Spleen (tissue), 11 donors: Measurements from ENCODE around the gene LY6G6D. TPM values are rescaled to one million over a fixed set of nuclear protein-coding genes. Genes with fewer than 3 reads are reported as not detected.
A peak's percentile ranks its signal among the peaks of the same experiment; 100 is the strongest.

ENCODE experiments used
- DNase-seq: peaks from one replicate; pipeline ENCODE4 v3.0.0-alpha.2; 2020
- H3K27ac ChIP-seq, 8 donors: fragments of 200-600 bp; sonication (generic) in 7 of 8; 1 replicate in 4 of 8; 2 replicates in 4 of 8; pipeline versions ENCODE4 v1.5.0 to v1.8.0; 2016 to 2021; ENCODE audit warnings: inconsistent platforms in 4 of 8, mild to moderate bottlenecking in 4 of 8, moderate library complexity in 1 of 8
- H3K27me3 ChIP-seq, 7 donors: fragments of 200-600 bp; sonication (generic) in 6 of 7; replicated peaks in 1 of 7; 1 replicate in 4 of 7; 2 replicates in 3 of 7; pipeline versions ENCODE4 v1.5.0 to v1.8.0; 2016 to 2021; ENCODE audit warnings: inconsistent platforms in 3 of 7, mild to moderate bottlenecking in 1 of 7
- H3K36me3 ChIP-seq, 6 donors: fragments of 200-600 bp; sonication (generic) in 5 of 6; 1 replicate in 4 of 6; 2 replicates in 2 of 6; pipeline versions ENCODE4 v1.5.0 to v1.8.0; 2016 to 2021; ENCODE audit warnings: inconsistent platforms in 2 of 6
- H3K4me1 ChIP-seq, 6 donors: fragments of 200-600 bp; sonication (generic) in 5 of 6; 1 replicate in 3 of 6; 2 replicates in 3 of 6; pipeline versions ENCODE4 v1.5.0 to v1.8.0; 2016 to 2021; ENCODE audit warnings: inconsistent platforms in 3 of 6
- H3K4me3 ChIP-seq, 8 donors: fragments of 200-600 bp; sonication (generic) in 7 of 8; 1 replicate in 4 of 8; 2 replicates in 4 of 8; pipeline versions ENCODE4 v1.5.0 to v1.8.0; 2016 to 2021; ENCODE audit warnings: inconsistent platforms in 4 of 8, mild to moderate bottlenecking in 4 of 8, moderate library complexity in 2 of 8
- H3K9me3 ChIP-seq, 8 donors: fragments of 200-600 bp; sonication (generic) in 7 of 8; 1 replicate in 4 of 8; 2 replicates in 4 of 8; pipeline versions ENCODE4 v1.5.0 to v1.8.0; 2016 to 2021; ENCODE audit warnings: inconsistent platforms in 4 of 8
- POLR2A ChIP-seq, 3 donors: fragments of 450-650 bp; IDR thresholded peaks; one replicate each; pipeline ENCODE4 v1.5.1; 2017; ENCODE audit warnings: antibody characterized with exemption in 3 of 3, mild to moderate bottlenecking in 1 of 3
- POLR2AphosphoS5 ChIP-seq, 3 donors: sonication (generic); formaldehyde crosslinking; IDR thresholded peaks; one replicate each; pipeline ENCODE4 v1.5.1; 2017; ENCODE audit warnings: antibody characterized with exemption in 3 of 3
- WGBS, 5 donors: extraction: QIAGEN DNeasy Blood & Tissue Kit in 3 of 5; methylation state at CpG; one replicate each; pipeline versions ENCODE4 v1.1.5 to v1.1.7; 2013 to 2018; 5-methylcytosine and 5-hydroxymethylcytosine counted together
- intact Hi-C: fragments of 100-400 bp; cut with DNase I; formaldehyde crosslinking; loops from one replicate; pipeline ENCODE4 v1.15.0; 2023; ENCODE audit warnings: low total_unique reads
- polyA plus RNA-seq, 3 donors: library from polyadenylated mRNA; stranded (reverse); fragments of 200-250 nt; gene quantifications; one replicate each; pipeline ENCODE4 v1.2.1, GENCODE V29; 2013
- total RNA-seq, 7 donors: library from RNA; depleted of rRNA in 3 of 7; stranded (reverse); fragments of >200 nt in 3 of 7; fragmentation: NEBNext Ultra II Directional in 4 of 7; extraction: Animal tissue kit (Norgen Biotek cat#: 25700) in 4 of 7; gene quantifications; one replicate each; pipeline versions ENCODE4 v1.1.0 to v1.2.1, GENCODE V29; 2016 to 2021
- TF ChIP-seq, protein P1 (sequence below), 11 experiments: fragments of 200-600 bp in 7 of 11; fragments of 450-650 bp in 4 of 11; sonication (generic) in 4 of 11; IDR thresholded peaks in 8 of 11; conservative IDR thresholded peaks in 3 of 11; 1 replicate in 7 of 11; 2 replicates in 4 of 11; pipeline versions ENCODE4 v1.4.0 to v1.8.0; 2016 to 2021; ENCODE audit warnings: antibody characterized with exemption in 11 of 11, inconsistent platforms in 4 of 11, mild to moderate bottlenecking in 1 of 11
- donor health status: healthy with polysubstance abuse.
- donor health status: DM: no; HTN: no; CAD: no; lungs with moderate emphysema.
- donor health status: DM: no; HTN: no; CAD: no.
- donor health status: Bipolar disorder and iron deficiency.
- donor health status: healthy.
- donor health status: DM: no; HTN: no; CAD: no.
- donor health status: DM: yes; HTN: yes; CAD: no.

Gene LY6G6D
- total and polyA plus RNA-seq, 10 donors, result not detected

- Histone ChIP-seq H3K36me3 (peaks cover 0 to 18% (median 0%) of the 10 kb centered on the region in 6 donors), H3K4me3 (no peak within 1 kb of the TSS), H3K27ac (no peak within 1 kb of the TSS), H3K4me1 (peaks cover 5 to 25% (median 14%) of the 10 kb centered on the region in 6 donors), H3K9me3 (no peaks in the 10 kb centered on the region), H3K27me3 (no peaks in the 10 kb centered on the region)
- intact Hi-C loops, result no loop called here
- peak; percentile 61 for DNase-seq
- TF ChIP-seq, protein P1, sequence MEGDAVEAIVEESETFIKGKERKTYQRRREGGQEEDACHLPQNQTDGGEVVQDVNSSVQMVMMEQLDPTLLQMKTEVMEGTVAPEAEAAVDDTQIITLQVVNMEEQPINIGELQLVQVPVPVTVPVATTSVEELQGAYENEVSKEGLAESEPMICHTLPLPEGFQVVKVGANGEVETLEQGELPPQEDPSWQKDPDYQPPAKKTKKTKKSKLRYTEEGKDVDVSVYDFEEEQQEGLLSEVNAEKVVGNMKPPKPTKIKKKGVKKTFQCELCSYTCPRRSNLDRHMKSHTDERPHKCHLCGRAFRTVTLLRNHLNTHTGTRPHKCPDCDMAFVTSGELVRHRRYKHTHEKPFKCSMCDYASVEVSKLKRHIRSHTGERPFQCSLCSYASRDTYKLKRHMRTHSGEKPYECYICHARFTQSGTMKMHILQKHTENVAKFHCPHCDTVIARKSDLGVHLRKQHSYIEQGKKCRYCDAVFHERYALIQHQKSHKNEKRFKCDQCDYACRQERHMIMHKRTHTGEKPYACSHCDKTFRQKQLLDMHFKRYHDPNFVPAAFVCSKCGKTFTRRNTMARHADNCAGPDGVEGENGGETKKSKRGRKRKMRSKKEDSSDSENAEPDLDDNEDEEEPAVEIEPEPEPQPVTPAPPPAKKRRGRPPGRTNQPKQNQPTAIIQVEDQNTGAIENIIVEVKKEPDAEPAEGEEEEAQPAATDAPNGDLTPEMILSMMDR (IDR thresholded peaks at IDR 0.05 in 8 of 11, conservative IDR thresholded peaks at IDR 0.05 in 3 of 11), result no peak
- TF ChIP-seq POLR2A (IDR thresholded peaks at IDR 0.05) (no peak), POLR2AphosphoS5 (IDR thresholded peaks at IDR 0.05) (no peak)
- WGBS, 5 donors, result 77 to 94% (median 85%) methylated on average over 3 to 4 of the region's 4 CpGs
Measured at GRCh38 chr6:31721351-31722020, 6.3 kb downstream of the LY6G6D start, which contains the start of gene LY6G6C. Gene LY6G6C, minus strand, starts transcription at chr6:31721746. Its CDS starts 67 bp downstream, at chr6:31721679.

DNA sequence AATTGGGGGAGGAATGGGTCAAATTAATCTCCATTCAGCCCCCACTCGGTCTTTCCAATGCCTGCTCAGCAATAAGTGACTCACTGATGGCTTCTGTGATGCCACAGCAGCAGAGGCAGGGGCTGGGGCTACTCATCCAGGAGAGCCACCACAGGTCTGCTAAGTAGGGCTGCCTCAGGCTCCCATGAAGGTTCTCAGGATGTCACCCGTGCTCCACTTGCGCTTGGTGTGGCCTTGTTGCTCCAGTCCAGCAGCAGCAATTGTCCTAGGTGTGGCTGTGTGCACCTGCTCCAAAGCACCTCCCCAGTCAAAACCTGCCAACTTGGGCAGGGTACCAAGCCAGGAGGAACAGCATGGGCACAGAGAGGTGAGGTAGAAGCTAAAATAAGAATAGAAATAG lies 7.0 kb downstream of the LY6G6D start:
- 91 to 100% (median 92%) methylated on average over 3 of the region's 3 CpGs for WGBS, 5 donors
- Histone ChIP-seq H3K4me1 (peaks cover 5 to 32% (median 21%) of the 10 kb centered on the region in 6 donors), H3K27ac (no peak overlapping the region), H3K4me3 (no peak overlapping the region), H3K27me3 (no peaks in the 10 kb centered on the region), H3K9me3 (no peaks in the 10 kb centered on the region), H3K36me3 (peaks cover 0 to 25% (median 1%) of the 10 kb centered on the region in 6 donors)
- intact Hi-C loops, result no loop called here
- DNase-seq, result peak; percentile 37
- no peak for TF ChIP-seq POLR2AphosphoS5 (IDR thresholded peaks at IDR 0.05)
- TF ChIP-seq POLR2A (IDR thresholded peaks at IDR 0.05), result no peak

DNA sequence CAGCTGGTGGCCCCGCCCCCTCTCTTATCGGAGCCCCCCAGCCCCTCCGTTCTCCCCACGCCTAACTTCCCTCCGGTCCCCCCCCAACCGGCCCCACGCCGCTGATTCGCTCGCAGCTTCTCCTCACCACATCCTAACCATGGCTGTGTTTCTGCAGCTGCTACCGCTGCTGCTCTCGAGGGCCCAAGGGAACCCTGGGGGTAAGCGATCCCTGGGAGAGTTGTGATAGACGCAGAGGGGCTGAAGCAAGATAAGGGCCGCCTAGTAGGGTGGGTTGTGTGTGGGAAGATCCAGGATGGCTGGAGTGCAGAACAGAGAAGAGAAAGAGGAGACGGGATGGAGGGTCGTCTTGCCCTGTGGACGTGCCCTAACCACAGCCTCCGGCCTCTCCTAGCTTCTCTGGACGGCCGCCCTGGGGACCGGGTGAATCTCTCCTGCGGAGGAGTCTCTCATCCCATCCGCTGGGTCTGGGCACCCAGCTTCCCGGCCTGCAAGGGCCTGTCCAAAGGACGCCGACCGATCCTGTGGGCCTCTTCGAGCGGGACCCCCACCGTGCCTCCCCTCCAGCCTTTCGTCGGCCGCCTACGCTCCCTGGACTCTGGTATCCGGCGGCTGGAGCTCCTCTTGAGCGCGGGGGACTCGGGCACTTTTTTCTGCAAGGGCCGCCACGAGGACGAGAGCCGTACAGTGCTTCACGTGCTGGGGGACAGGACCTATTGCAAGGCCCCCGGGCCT lies 8.3 kb downstream of the LY6G6D start, which contains the start of gene MPIG6B:
Gene MPIG6B, plus strand, starts transcription at position 129 of the 735 bp plus-strand sequence. Its CDS starts 11 bp downstream, at position 140.
- Histone ChIP-seq H3K27me3 (no peaks in the 10 kb centered on the region), H3K4me1 (peaks cover 12 to 45% (median 33%) of the 10 kb centered on the region in 6 donors), H3K27ac (peak within 1 kb of the TSS in 1 of 8 donors; percentile 24), H3K36me3 (peaks cover 0 to 32% (median 1%) of the 10 kb centered on the region in 6 donors), H3K9me3 (no peaks in the 10 kb centered on the region), H3K4me3 (peak within 1 kb of the TSS in 1 of 8 donors; percentile 6)
- intact Hi-C loops, result no loop called here
- TF ChIP-seq, protein P1 (IDR thresholded peaks at IDR 0.05 in 8 of 11, conservative IDR thresholded peaks at IDR 0.05 in 3 of 11), result no peak
- TF ChIP-seq POLR2AphosphoS5 (IDR thresholded peaks at IDR 0.05) (peak in 1 of 3 donors; percentile 55), POLR2A (IDR thresholded peaks at IDR 0.05) (no peak)
- peak; percentile 83 for DNase-seq
- 58 to 71% (median 63%) methylated on average over 41 to 46 of the region's 46 CpGs for WGBS, 5 donors

DNA sequence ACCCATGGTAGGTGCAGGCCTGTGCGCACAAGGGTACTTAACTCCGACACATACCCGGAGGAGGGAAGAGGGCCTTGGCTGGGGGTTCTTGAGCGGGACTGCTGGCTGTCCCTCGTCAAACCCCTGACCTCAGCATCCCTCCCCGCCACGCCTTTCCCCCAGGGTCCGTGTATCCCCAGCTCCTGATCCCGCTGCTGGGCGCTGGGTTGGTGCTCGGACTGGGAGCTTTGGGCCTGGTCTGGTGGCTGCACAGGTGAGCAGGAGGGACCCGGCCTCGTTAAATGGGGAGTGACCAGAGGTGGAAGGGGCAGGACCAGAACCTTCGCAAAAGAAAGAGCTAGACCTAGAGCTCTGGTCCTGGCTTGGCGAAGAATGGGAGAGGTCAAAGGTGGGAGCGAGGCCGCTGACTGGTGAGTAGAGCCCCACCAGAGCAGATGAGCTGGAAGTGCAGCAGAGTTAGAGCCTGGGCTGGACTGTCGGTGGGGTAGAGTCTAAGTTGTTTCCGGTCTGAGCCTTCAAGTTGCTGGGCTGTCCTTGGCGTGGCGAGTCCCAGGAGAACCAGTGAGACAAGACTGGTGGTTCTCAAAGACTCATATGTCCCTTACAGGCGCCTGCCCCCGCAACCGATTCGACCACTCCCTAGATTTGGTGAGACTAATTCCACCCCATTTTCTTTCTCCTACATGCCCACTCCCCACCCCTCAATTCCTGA lies 9.0 kb downstream of the LY6G6D start:
- intact Hi-C loops, result no loop called here
- DNase-seq, result no peak
- no peak overlapping the region for H3K27ac ChIP-seq
- 89 to 93% (median 90%) methylated on average over 23 to 25 of the region's 25 CpGs for WGBS, 5 donors
- H3K36me3 ChIP-seq, result peaks cover 0 to 32% (median 1%) of the 10 kb centered on the region in 6 donors
- no peaks in the 10 kb centered on the region for H3K27me3 ChIP-seq
- H3K4me3 ChIP-seq, result peak overlapping the region in 1 of 8 donors; percentile 6
- peaks cover 18 to 52% (median 40%) of the 10 kb centered on the region in 6 donors for H3K4me1 ChIP-seq
- no peaks in the 10 kb centered on the region for H3K9me3 ChIP-seq
- TF ChIP-seq, protein P1 (IDR thresholded peaks at IDR 0.05 in 8 of 11, conservative IDR thresholded peaks at IDR 0.05 in 3 of 11), result no peak
- peak in 1 of 3 donors; percentile 69 for TF ChIP-seq POLR2AphosphoS5 (IDR thresholded peaks at IDR 0.05)
